HepG2 (cell line): ENCODE results near the gene UBE4A. TPM values are rescaled to one million over a fixed set of nuclear protein-coding genes. Genes with fewer than 3 reads are reported as not detected.

Experiments
- BRD4 ChIP-seq: sonication (generic); formaldehyde crosslinking; IDR thresholded peaks from 2 replicates; pipeline ENCODE4 v1.4.0; 2020; ENCODE audit warnings: missing genetic modification reagents
- CREB1 ChIP-seq, 2 experiments: fragments of 450-650 bp in 1 of 2; IDR thresholded peaks; 2 replicates each; pipeline ENCODE4 v1.6.1; 2016 to 2017; ENCODE audit warnings: control low read depth in 1 of 2, mild to moderate bottlenecking in 1 of 2, missing compliant biosample characterization in 1 of 2, missing genetic modification characterization in 1 of 2
- ETV6 ChIP-seq: sonication (generic); formaldehyde crosslinking; conservative IDR thresholded peaks from 2 replicates; pipeline ENCODE4 v1.4.0; 2020; ENCODE audit warnings: missing genetic modification reagents
- FOXA1 ChIP-seq, 2 experiments: fragments of 450-650 bp in 1 of 2; sonication (generic) in 1 of 2; formaldehyde crosslinking in 1 of 2; IDR thresholded peaks; 2 replicates each; pipeline versions ENCODE4 v1.4.0 to v1.6.1; 2016 to 2020; ENCODE audit warnings: missing genetic modification reagents in 1 of 2
- FOXP4 ChIP-seq: sonication (generic); formaldehyde crosslinking; IDR thresholded peaks from 2 replicates; pipeline ENCODE4 v1.4.0; 2020; ENCODE audit warnings: missing genetic modification reagents
- HDAC2 ChIP-seq: sonication (generic); formaldehyde crosslinking; IDR thresholded peaks from 2 replicates; pipeline ENCODE4 v1.4.0; 2020; ENCODE audit warnings: missing genetic modification reagents
- HOXD1 ChIP-seq: sonication (generic); formaldehyde crosslinking; IDR thresholded peaks from 2 replicates; pipeline ENCODE4 v1.5.0; 2020; ENCODE audit warnings: missing genetic modification reagents
- KDM5B ChIP-seq: sonication (generic); formaldehyde crosslinking; IDR thresholded peaks from 2 replicates; pipeline ENCODE4 v1.4.0; 2020; ENCODE audit warnings: missing genetic modification reagents, mild to moderate bottlenecking, borderline replicate concordance
- KDM6A ChIP-seq: IDR thresholded peaks from 2 replicates; pipeline ENCODE4 v1.6.1; 2016; ENCODE audit warnings: low read depth
- KLF16 ChIP-seq, 2 experiments: sonication (generic) in 1 of 2; formaldehyde crosslinking in 1 of 2; IDR thresholded peaks; 2 replicates each; pipeline versions ENCODE4 v1.6.1 to v1.8.0; 2016 to 2023; ENCODE audit warnings: missing genetic modification reagents in 2 of 2, missing compliant biosample characterization in 1 of 2
- NFIC ChIP-seq: IDR thresholded peaks from 2 replicates; pipeline ENCODE4 v1.6.1; 2012; ENCODE audit warnings: mild to moderate bottlenecking, low read length, inconsistent platforms
- NR2F1 ChIP-seq, 2 experiments: fragments of 450-650 bp in 1 of 2; formaldehyde crosslinking in 1 of 2; IDR thresholded peaks; 2 replicates each; pipeline versions ENCODE4 v1.5.0 to v1.6.1; 2016 to 2020; ENCODE audit warnings: mild to moderate bottlenecking in 1 of 2, missing compliant biosample characterization in 1 of 2, missing genetic modification reagents in 1 of 2, moderate library complexity in 1 of 2
- ZBTB25 ChIP-seq: IDR thresholded peaks from 2 replicates; pipeline ENCODE4 v1.6.1; 2018; ENCODE audit warnings: missing genetic modification reagents
- ZNF354B ChIP-seq: sonication (generic); formaldehyde crosslinking; IDR thresholded peaks from 2 replicates; pipeline ENCODE4 v1.8.0; 2022; ENCODE audit warnings: mild to moderate bottlenecking, missing genetic modification reagents
- polyA plus RNA-seq, 8 experiments: library from polyadenylated mRNA; depleted of rRNA in 3 of 8; stranded (reverse) in 7 of 8; unstranded in 1 of 8; fragments of >200 nt; fragmentation: Illumina TruSeq in 4 of 8; extraction: Trizol in 4 of 8; gene quantifications; 2 replicates each; pipeline versions ENCODE4 v1.2.1 to v1.2.3, GENCODE V29; 2011 to 2016; ENCODE audit warnings: low read depth in 4 of 8, missing spikeins in 1 of 8, mixed read lengths in 1 of 8; ENCODE audit not compliant: insufficient read depth in 1 of 8
- total RNA-seq, 5 experiments: library from RNA; depleted of rRNA; stranded (reverse); fragments of >200 nt; fragmentation: Illumina TruSeq; extraction: Trizol; gene quantifications; 2 replicates each; pipeline ENCODE4 v1.2.3, GENCODE V29; 2016; ENCODE audit warnings: low read depth in 1 of 5
- TF ChIP-seq, protein P1 (sequence below): IDR thresholded peaks from 2 replicates; pipeline ENCODE4 v1.6.1; 2016; ENCODE audit warnings: low read depth, missing genetic modification reagents, missing compliant biosample characterization
- TF ChIP-seq, protein P2 (sequence below): sonication (generic); formaldehyde crosslinking; IDR thresholded peaks from 2 replicates; pipeline ENCODE4 v1.4.0; 2020; ENCODE audit warnings: missing genetic modification reagents

UBE4A gene
- total and polyA plus RNA-seq, 2 of the 13 experiments (the other 11 are each of a cell fraction or from before 2014, with no cell fraction given): 15.1 to 32.7 TPM

DNA sequence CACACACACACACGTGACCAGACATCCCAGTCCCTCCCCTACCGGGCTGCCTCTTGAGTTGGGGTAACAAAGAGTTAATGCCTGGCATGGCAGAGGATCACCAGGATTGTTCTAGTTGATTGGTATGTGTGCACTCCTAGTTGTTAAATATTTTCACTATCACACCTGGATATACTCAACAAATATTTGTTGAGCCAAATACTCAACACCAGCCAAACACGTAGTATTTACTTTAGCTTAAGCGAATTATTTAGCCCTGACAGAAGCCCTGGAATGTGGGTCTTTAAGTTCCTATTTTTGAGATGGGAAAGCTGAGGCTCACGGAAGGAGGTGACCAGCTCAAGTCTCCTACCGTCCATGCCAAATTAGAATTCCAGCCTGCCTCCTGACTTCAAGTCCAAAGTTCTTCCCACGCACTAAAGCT, 44.4 kb upstream of the UBE4A start (continued):
- no peak for TF ChIP-seq ZBTB25
- TF ChIP-seq FOXP4 (CRISPR knock-in tag): peak; percentile 24; the same call in 1 of the 2 replicates
- no peak for TF ChIP-seq ETV6 (CRISPR knock-in tag)
- no peak for TF ChIP-seq CREB1 (IDR thresholded peaks at IDR 0.05)
- TF ChIP-seq CREB1 (CRISPR knock-in tag; IDR thresholded peaks at IDR 0.05): peak; percentile 34; the same call in 1 of the 2 replicates
- TF ChIP-seq, protein P1, sequence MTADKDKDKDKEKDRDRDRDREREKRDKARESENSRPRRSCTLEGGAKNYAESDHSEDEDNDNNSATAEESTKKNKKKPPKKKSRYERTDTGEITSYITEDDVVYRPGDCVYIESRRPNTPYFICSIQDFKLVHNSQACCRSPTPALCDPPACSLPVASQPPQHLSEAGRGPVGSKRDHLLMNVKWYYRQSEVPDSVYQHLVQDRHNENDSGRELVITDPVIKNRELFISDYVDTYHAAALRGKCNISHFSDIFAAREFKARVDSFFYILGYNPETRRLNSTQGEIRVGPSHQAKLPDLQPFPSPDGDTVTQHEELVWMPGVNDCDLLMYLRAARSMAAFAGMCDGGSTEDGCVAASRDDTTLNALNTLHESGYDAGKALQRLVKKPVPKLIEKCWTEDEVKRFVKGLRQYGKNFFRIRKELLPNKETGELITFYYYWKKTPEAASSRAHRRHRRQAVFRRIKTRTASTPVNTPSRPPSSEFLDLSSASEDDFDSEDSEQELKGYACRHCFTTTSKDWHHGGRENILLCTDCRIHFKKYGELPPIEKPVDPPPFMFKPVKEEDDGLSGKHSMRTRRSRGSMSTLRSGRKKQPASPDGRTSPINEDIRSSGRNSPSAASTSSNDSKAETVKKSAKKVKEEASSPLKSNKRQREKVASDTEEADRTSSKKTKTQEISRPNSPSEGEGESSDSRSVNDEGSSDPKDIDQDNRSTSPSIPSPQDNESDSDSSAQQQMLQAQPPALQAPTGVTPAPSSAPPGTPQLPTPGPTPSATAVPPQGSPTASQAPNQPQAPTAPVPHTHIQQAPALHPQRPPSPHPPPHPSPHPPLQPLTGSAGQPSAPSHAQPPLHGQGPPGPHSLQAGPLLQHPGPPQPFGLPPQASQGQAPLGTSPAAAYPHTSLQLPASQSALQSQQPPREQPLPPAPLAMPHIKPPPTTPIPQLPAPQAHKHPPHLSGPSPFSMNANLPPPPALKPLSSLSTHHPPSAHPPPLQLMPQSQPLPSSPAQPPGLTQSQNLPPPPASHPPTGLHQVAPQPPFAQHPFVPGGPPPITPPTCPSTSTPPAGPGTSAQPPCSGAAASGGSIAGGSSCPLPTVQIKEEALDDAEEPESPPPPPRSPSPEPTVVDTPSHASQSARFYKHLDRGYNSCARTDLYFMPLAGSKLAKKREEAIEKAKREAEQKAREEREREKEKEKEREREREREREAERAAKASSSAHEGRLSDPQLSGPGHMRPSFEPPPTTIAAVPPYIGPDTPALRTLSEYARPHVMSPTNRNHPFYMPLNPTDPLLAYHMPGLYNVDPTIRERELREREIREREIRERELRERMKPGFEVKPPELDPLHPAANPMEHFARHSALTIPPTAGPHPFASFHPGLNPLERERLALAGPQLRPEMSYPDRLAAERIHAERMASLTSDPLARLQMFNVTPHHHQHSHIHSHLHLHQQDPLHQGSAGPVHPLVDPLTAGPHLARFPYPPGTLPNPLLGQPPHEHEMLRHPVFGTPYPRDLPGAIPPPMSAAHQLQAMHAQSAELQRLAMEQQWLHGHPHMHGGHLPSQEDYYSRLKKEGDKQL (CRISPR knock-in tag): peak; percentile 88; the same call in 1 of the 2 replicates
- TF ChIP-seq, protein P2, sequence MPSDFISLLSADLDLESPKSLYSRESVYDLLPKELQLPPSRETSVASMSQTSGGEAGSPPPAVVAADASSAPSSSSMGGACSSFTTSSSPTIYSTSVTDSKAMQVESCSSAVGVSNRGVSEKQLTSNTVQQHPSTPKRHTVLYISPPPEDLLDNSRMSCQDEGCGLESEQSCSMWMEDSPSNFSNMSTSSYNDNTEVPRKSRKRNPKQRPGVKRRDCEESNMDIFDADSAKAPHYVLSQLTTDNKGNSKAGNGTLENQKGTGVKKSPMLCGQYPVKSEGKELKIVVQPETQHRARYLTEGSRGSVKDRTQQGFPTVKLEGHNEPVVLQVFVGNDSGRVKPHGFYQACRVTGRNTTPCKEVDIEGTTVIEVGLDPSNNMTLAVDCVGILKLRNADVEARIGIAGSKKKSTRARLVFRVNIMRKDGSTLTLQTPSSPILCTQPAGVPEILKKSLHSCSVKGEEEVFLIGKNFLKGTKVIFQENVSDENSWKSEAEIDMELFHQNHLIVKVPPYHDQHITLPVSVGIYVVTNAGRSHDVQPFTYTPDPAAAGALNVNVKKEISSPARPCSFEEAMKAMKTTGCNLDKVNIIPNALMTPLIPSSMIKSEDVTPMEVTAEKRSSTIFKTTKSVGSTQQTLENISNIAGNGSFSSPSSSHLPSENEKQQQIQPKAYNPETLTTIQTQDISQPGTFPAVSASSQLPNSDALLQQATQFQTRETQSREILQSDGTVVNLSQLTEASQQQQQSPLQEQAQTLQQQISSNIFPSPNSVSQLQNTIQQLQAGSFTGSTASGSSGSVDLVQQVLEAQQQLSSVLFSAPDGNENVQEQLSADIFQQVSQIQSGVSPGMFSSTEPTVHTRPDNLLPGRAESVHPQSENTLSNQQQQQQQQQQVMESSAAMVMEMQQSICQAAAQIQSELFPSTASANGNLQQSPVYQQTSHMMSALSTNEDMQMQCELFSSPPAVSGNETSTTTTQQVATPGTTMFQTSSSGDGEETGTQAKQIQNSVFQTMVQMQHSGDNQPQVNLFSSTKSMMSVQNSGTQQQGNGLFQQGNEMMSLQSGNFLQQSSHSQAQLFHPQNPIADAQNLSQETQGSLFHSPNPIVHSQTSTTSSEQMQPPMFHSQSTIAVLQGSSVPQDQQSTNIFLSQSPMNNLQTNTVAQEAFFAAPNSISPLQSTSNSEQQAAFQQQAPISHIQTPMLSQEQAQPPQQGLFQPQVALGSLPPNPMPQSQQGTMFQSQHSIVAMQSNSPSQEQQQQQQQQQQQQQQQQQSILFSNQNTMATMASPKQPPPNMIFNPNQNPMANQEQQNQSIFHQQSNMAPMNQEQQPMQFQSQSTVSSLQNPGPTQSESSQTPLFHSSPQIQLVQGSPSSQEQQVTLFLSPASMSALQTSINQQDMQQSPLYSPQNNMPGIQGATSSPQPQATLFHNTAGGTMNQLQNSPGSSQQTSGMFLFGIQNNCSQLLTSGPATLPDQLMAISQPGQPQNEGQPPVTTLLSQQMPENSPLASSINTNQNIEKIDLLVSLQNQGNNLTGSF (CRISPR knock-in tag): no peak
- no peak for TF ChIP-seq ZNF354B (CRISPR knock-in tag)
- no peak for TF ChIP-seq KLF16 (CRISPR knock-in tag; IDR thresholded peaks at IDR 0.05)
- TF ChIP-seq KDM5B (CRISPR knock-in tag): no peak
- TF ChIP-seq HOXD1: no peak
- no peak for TF ChIP-seq KDM6A (CRISPR knock-in tag)
- no peak for TF ChIP-seq NR2F1 (CRISPR knock-in tag; IDR thresholded peaks at IDR 0.05)
- TF ChIP-seq BRD4 (CRISPR knock-in tag): no peak
- peak; percentile 86 for TF ChIP-seq NFIC
- no peak for TF ChIP-seq FOXA1 (IDR thresholded peaks at IDR 0.05)
- peak; percentile 67 for TF ChIP-seq FOXA1 (CRISPR knock-in tag; IDR thresholded peaks at IDR 0.05)
- peak; percentile 57; the same call in 1 of the 2 replicates for TF ChIP-seq HDAC2 (CRISPR knock-in tag)
